ENCODE data around the gene HNRNPD.

The HNRNPD gene

DNA sequence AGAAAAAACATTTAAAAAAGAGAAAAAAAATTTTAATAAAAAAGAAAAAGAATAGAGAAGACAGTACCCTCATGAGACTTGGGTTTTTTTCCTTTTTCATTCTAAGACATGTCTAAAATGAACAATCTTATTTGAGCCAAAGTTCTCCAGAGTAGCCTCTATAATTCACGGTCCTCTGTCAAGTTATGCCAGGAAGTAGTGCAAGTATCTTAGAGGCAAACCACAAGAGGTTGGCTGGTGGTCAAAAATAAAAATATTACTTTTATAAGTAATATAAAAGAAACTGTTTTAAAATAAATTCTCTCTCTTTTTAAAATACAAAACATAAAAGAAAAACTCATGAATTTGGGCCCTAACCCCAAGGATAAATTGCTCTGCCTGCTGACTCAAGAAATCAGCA is 29.9 kb upstream of the HNRNPD start:
- H3K4me3 ChIP-seq (ENCODE audit: low read depth, low read length) = no peak overlapping the region
- TF ChIP-seq, protein P1, sequence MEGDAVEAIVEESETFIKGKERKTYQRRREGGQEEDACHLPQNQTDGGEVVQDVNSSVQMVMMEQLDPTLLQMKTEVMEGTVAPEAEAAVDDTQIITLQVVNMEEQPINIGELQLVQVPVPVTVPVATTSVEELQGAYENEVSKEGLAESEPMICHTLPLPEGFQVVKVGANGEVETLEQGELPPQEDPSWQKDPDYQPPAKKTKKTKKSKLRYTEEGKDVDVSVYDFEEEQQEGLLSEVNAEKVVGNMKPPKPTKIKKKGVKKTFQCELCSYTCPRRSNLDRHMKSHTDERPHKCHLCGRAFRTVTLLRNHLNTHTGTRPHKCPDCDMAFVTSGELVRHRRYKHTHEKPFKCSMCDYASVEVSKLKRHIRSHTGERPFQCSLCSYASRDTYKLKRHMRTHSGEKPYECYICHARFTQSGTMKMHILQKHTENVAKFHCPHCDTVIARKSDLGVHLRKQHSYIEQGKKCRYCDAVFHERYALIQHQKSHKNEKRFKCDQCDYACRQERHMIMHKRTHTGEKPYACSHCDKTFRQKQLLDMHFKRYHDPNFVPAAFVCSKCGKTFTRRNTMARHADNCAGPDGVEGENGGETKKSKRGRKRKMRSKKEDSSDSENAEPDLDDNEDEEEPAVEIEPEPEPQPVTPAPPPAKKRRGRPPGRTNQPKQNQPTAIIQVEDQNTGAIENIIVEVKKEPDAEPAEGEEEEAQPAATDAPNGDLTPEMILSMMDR (IDR thresholded peaks at IDR 0.05; ENCODE audit: low read depth, low read length) = no peak
- TF ChIP-seq, protein P2, sequence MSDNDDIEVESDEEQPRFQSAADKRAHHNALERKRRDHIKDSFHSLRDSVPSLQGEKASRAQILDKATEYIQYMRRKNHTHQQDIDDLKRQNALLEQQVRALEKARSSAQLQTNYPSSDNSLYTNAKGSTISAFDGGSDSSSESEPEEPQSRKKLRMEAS (IDR thresholded peaks at IDR 0.05; ENCODE audit: low read depth, low read length) = no peak
- no peak for TF ChIP-seq MYC (IDR thresholded peaks at IDR 0.05; ENCODE audit: low read depth, low read length)
- TF ChIP-seq POLR2A (IDR thresholded peaks at IDR 0.05; ENCODE audit: extremely low read depth, insufficient read length) = no peak
- DNase-seq (ENCODE audit: low read depth) = no peak

DNA sequence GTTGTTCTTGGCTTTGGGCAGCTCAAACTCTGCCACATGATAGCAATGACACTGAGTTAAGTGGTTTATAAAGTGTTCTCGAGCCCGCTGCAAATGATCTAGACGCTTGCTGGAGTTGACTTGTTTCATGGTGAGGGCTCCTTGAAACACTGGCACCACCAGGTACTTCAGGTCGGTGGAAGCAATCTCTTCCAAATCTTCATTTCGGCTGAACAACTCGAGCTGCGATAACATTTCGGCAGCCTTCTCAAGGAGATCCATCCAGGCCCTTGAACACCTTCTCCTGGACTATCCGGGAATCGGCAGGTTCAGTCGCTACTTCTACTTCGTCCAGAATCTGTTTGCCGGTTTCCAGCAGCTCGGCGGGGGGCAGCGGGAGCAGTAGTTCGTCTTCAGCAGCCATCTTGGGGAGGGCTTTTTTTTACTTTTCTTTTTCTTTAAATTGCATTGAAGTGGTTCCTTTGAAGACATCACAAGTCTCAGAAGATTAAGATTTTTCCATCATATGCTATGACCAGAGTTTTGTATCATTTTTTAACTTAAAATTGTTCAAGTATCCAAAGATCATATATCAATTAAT is 28.5 kb upstream of the HNRNPD start:
- DNase-seq (ENCODE audit: low read depth) = no peak
- TF ChIP-seq MYC (IDR thresholded peaks at IDR 0.05; ENCODE audit: low read depth, low read length) = no peak
- TF ChIP-seq, protein P1 (IDR thresholded peaks at IDR 0.05; ENCODE audit: low read depth, low read length) = no peak
- TF ChIP-seq POLR2A (IDR thresholded peaks at IDR 0.05; ENCODE audit: extremely low read depth, insufficient read length) = no peak
- TF ChIP-seq, protein P2 (IDR thresholded peaks at IDR 0.05; ENCODE audit: low read depth, low read length) = no peak
- H3K4me3 ChIP-seq (ENCODE audit: low read depth, low read length) = no peak overlapping the region

- TF ChIP-seq POLR2A (IDR thresholded peaks at IDR 0.05; ENCODE audit: extremely low read depth, insufficient read length) (no peak), MYC (IDR thresholded peaks at IDR 0.05; ENCODE audit: low read depth, low read length) (no peak)
- TF ChIP-seq, protein P1 (IDR thresholded peaks at IDR 0.05; ENCODE audit: low read depth, low read length) = no peak
- TF ChIP-seq, protein P2 (IDR thresholded peaks at IDR 0.05; ENCODE audit: low read depth, low read length) = no peak
- DNase-seq (ENCODE audit: low read depth) = no peak
- no peak overlapping the region for H3K4me3 ChIP-seq (ENCODE audit: low read depth, low read length)
Observed at GRCh38 chr4:82401600-82401999, 27.8 kb upstream of the HNRNPD start.

GRCh38 chr4:82398263-82398662 is 24.5 kb upstream of the HNRNPD start:
- DNase-seq (ENCODE audit: low read depth) = no peak
- TF ChIP-seq, protein P2 (IDR thresholded peaks at IDR 0.05; ENCODE audit: low read depth, low read length) = no peak
- TF ChIP-seq, protein P1 (IDR thresholded peaks at IDR 0.05; ENCODE audit: low read depth, low read length) = no peak
- TF ChIP-seq POLR2A (IDR thresholded peaks at IDR 0.05; ENCODE audit: extremely low read depth, insufficient read length) (no peak), MYC (IDR thresholded peaks at IDR 0.05; ENCODE audit: low read depth, low read length) (no peak)
- H3K4me3 ChIP-seq (ENCODE audit: low read depth, low read length) = no peak overlapping the region

GRCh38 chr4:82397527-82397926 is 23.7 kb upstream of the HNRNPD start:
- H3K4me3 ChIP-seq (ENCODE audit: low read depth, low read length) = no peak overlapping the region
- no peak for DNase-seq (ENCODE audit: low read depth)
- TF ChIP-seq, protein P1 (IDR thresholded peaks at IDR 0.05; ENCODE audit: low read depth, low read length) = no peak
- TF ChIP-seq MYC (IDR thresholded peaks at IDR 0.05; ENCODE audit: low read depth, low read length) (no peak), POLR2A (IDR thresholded peaks at IDR 0.05; ENCODE audit: extremely low read depth, insufficient read length) (no peak)
- TF ChIP-seq, protein P2 (IDR thresholded peaks at IDR 0.05; ENCODE audit: low read depth, low read length) = no peak
